Nephron (organoid): ENCODE results near the gene PRKN.

ENCODE experiments used
- H3K27ac Mint-ChIP-seq, 3 experiments: 2 replicates each; pipeline ENCODE4 v1.8.0; 2020; ENCODE audit warnings: mixed read lengths in 3 of 3, mild to moderate bottlenecking in 2 of 3, moderate library complexity in 1 of 3
- H3K27me3 Mint-ChIP-seq: 2 replicates; pipeline ENCODE4 v1.8.0; 2021; ENCODE audit warnings: low read depth, mild to moderate bottlenecking, moderate library complexity, mixed read lengths
- H3K36me3 Mint-ChIP-seq: 2 replicates; pipeline ENCODE4 v1.8.0; 2020; ENCODE audit warnings: low read depth, mixed read lengths
- H3K4me1 Mint-ChIP-seq: 2 replicates; pipeline ENCODE4 v1.8.0; 2020; ENCODE audit warnings: mixed read lengths
- H3K4me3 Mint-ChIP-seq, 3 experiments: 2 replicates each; pipeline ENCODE4 v1.8.0; 2020; ENCODE audit warnings: mild to moderate bottlenecking in 3 of 3, mixed read lengths in 3 of 3, moderate library complexity in 2 of 3
- H3K9me3 Mint-ChIP-seq: 2 replicates; pipeline ENCODE4 v1.8.0; 2020; ENCODE audit warnings: mixed read lengths
- CTCF ChIP-seq, 3 experiments: fragments of 200-600 bp; sonication (generic); IDR thresholded peaks; one replicate each; pipeline ENCODE4 v1.5.0; 2021; ENCODE audit warnings: antibody characterized with exemption in 3 of 3; ENCODE audit not compliant: unreplicated experiment in 3 of 3

PRKN gene

GRCh38 chr6:161493576-161494118, 1233.9 kb downstream of the PRKN start:
- no peak for TF ChIP-seq CTCF (IDR thresholded peaks at IDR 0.05; ENCODE audit: unreplicated experiment in 3 of 3)
- no peaks in the 10 kb centered on the region for H3K4me1 Mint-ChIP-seq
- peaks cover 8% of the 10 kb centered on the region for H3K9me3 Mint-ChIP-seq
- no peaks in the 10 kb centered on the region for H3K36me3 Mint-ChIP-seq
- H3K4me3 Mint-ChIP-seq: no peak overlapping the region
- peaks cover 4% of the 10 kb centered on the region for H3K27me3 Mint-ChIP-seq
- no peak overlapping the region for H3K27ac Mint-ChIP-seq

GRCh38 chr6:161489626-161490306, 1237.8 kb downstream of the PRKN start:
- Mint-ChIP-seq H3K27me3 (peaks cover 4% of the 10 kb centered on the region), H3K27ac (peak overlapping the region in 1 of 3 experiments; percentile 27), H3K4me1 (no peaks in the 10 kb centered on the region), H3K9me3 (peaks cover 3% of the 10 kb centered on the region), H3K4me3 (no peak overlapping the region), H3K36me3 (no peaks in the 10 kb centered on the region)
- TF ChIP-seq CTCF (IDR thresholded peaks at IDR 0.05; ENCODE audit: unreplicated experiment in 3 of 3): no peak

GRCh38 chr6:161487694-161488093, 1239.9 kb downstream of the PRKN start:
- Mint-ChIP-seq H3K9me3 (peaks cover 3% of the 10 kb centered on the region), H3K27me3 (peaks cover 4% of the 10 kb centered on the region), H3K4me1 (no peaks in the 10 kb centered on the region), H3K4me3 (no peak overlapping the region), H3K36me3 (no peaks in the 10 kb centered on the region), H3K27ac (peak overlapping the region in 2 of 3 experiments; percentile 20 to 41)
- no peak for TF ChIP-seq CTCF (IDR thresholded peaks at IDR 0.05; ENCODE audit: unreplicated experiment in 3 of 3)

- TF ChIP-seq CTCF (IDR thresholded peaks at IDR 0.05; ENCODE audit: unreplicated experiment in 3 of 3): no peak
- H3K4me3 Mint-ChIP-seq: no peak overlapping the region
- H3K4me1 Mint-ChIP-seq: no peaks in the 10 kb centered on the region
- H3K27me3 Mint-ChIP-seq: peaks cover 4% of the 10 kb centered on the region
- H3K36me3 Mint-ChIP-seq: no peaks in the 10 kb centered on the region
- no peak overlapping the region for H3K27ac Mint-ChIP-seq
- peaks cover 3% of the 10 kb centered on the region for H3K9me3 Mint-ChIP-seq
Observed at GRCh38 chr6:161487217-161487531, 1240.4 kb downstream of the PRKN start.

- no peaks in the 10 kb centered on the region for H3K36me3 Mint-ChIP-seq
- no peak overlapping the region for H3K4me3 Mint-ChIP-seq
- H3K4me1 Mint-ChIP-seq: no peaks in the 10 kb centered on the region
- H3K27ac Mint-ChIP-seq: no peak overlapping the region
- no peak for TF ChIP-seq CTCF (IDR thresholded peaks at IDR 0.05; ENCODE audit: unreplicated experiment in 3 of 3)
- H3K27me3 Mint-ChIP-seq: peaks cover 4% of the 10 kb centered on the region
- H3K9me3 Mint-ChIP-seq: peaks cover 3% of the 10 kb centered on the region
Observed at GRCh38 chr6:161486361-161487216, 1241.0 kb downstream of the PRKN start.
